MV-4-11 (cell line): ENCODE measurements around the gene UBXN10.
A peak's percentile ranks its signal among the peaks of the same experiment; 100 is the strongest.

Experiments
- DNase-seq: peaks from one replicate; lab custom pipeline; 2025; lab: John Stamatoyannopoulos, UW

Gene UBXN10

GRCh38 chr1:20183035-20183434, 2.9 kb upstream of the UBXN10 start:
- no peak for DNase-seq

- DNase-seq: no peak
These were observed 2.2 kb upstream of the UBXN10 start for GRCh38 chr1:20183616-20184271.

- peak; percentile 61 for DNase-seq
These were observed 1.4 kb upstream of the UBXN10 start for GRCh38 chr1:20184481-20184900.

- DNase-seq: peak; percentile 60
These were observed 681 bp upstream of the UBXN10 start for GRCh38 chr1:20184997-20185833.

- DNase-seq: no peak
These were observed 1.4 kb downstream of the UBXN10 start for GRCh38 chr1:20187103-20187812.

- peak; percentile 19 for DNase-seq
These were observed 2.0 kb downstream of the UBXN10 start for GRCh38 chr1:20187813-20188454.

- DNase-seq: peak; percentile 57
These were observed 2.5 kb downstream of the UBXN10 start for GRCh38 chr1:20188455-20188817.

GRCh38 chr1:20189664-20190063, 3.8 kb downstream of the UBXN10 start:
- no peak for DNase-seq

GRCh38 chr1:20190256-20191160, 4.6 kb downstream of the UBXN10 start:
- no peak for DNase-seq

GRCh38 chr1:20191266-20191825, 5.5 kb downstream of the UBXN10 start:
- peak; percentile 43 for DNase-seq

GRCh38 chr1:20192364-20192763, 6.5 kb downstream of the UBXN10 start:
- peak; percentile 33 for DNase-seq

- DNase-seq: no peak
These were observed 7.0 kb downstream of the UBXN10 start for GRCh38 chr1:20192871-20193411.

- no peak for DNase-seq
These were observed 8.3 kb downstream of the UBXN10 start for GRCh38 chr1:20194224-20194623.

- peak; percentile 73 for DNase-seq
These were observed 9.0 kb downstream of the UBXN10 start for GRCh38 chr1:20194757-20195461.

GRCh38 chr1:20195462-20195780, 9.5 kb downstream of the UBXN10 start:
- no peak for DNase-seq

- no peak for DNase-seq
These were observed 11.5 kb downstream of the UBXN10 start for GRCh38 chr1:20197329-20197791.

- DNase-seq: no peak
These were observed 12.4 kb downstream of the UBXN10 start for GRCh38 chr1:20198296-20198695.

GRCh38 chr1:20198918-20199317, 13.0 kb downstream of the UBXN10 start:
- no peak for DNase-seq

GRCh38 chr1:20199403-20199802, 13.5 kb downstream of the UBXN10 start:
- no peak for DNase-seq

GRCh38 chr1:20199840-20200239, 13.9 kb downstream of the UBXN10 start:
- DNase-seq: no peak
